ENCODE results near the gene ABHD12B. TPM values are rescaled to one million over a fixed set of nuclear protein-coding genes. Genes with fewer than 3 reads are reported as not detected.

The ABHD12B gene
- total RNA-seq, 2 donors from 2014 or later = 0.83 TPM; not detected in 1

GRCh38 chr14:50837271-50837670 lies 34.6 kb upstream of the ABHD12B start:
- no peak for TF ChIP-seq CTCF (IDR thresholded peaks at IDR 0.05)
- H3K27ac ChIP-seq = no peak overlapping the region
- no peaks in the 10 kb centered on the region for H3K9me3 ChIP-seq
- no peak for DNase-seq (ENCODE audit: low spot score)
- no peaks in the 10 kb centered on the region for H3K36me3 ChIP-seq
- no peak overlapping the region for H3K4me3 ChIP-seq
- no peaks in the 10 kb centered on the region for H3K4me1 ChIP-seq
- H3K27me3 ChIP-seq = no peaks in the 10 kb centered on the region

- no peak for DNase-seq (ENCODE audit: low spot score)
- no peaks in the 10 kb centered on the region for H3K27me3 ChIP-seq
Measured at GRCh38 chr14:50837850-50838470, 33.9 kb upstream of the ABHD12B start.

GRCh38 chr14:50839048-50839447 lies 32.8 kb upstream of the ABHD12B start:
- no peak for DNase-seq (ENCODE audit: low spot score)
- Histone ChIP-seq H3K4me1 (no peaks in the 10 kb centered on the region), H3K4me3 (no peak overlapping the region), H3K9me3 (no peaks in the 10 kb centered on the region), H3K36me3 (no peaks in the 10 kb centered on the region), H3K27ac (no peak overlapping the region), H3K27me3 (no peaks in the 10 kb centered on the region)
- no peak for TF ChIP-seq CTCF (IDR thresholded peaks at IDR 0.05)

More at GRCh38 chr14:50837850-50838470, 33.9 kb upstream of the ABHD12B start:
- H3K9me3 ChIP-seq = no peaks in the 10 kb centered on the region
- H3K4me1 ChIP-seq = no peaks in the 10 kb centered on the region
- H3K4me3 ChIP-seq = no peak overlapping the region
- no peak for TF ChIP-seq CTCF (IDR thresholded peaks at IDR 0.05)
- H3K27ac ChIP-seq = no peak overlapping the region
- H3K36me3 ChIP-seq = no peaks in the 10 kb centered on the region

- no peaks in the 10 kb centered on the region for H3K27me3 ChIP-seq
- H3K27ac ChIP-seq = no peak overlapping the region
- TF ChIP-seq CTCF (IDR thresholded peaks at IDR 0.05) = no peak
- H3K9me3 ChIP-seq = no peaks in the 10 kb centered on the region
- no peaks in the 10 kb centered on the region for H3K36me3 ChIP-seq
- no peak for DNase-seq (ENCODE audit: low spot score)
- H3K4me3 ChIP-seq = no peak overlapping the region
- no peaks in the 10 kb centered on the region for H3K4me1 ChIP-seq
Measured at GRCh38 chr14:50839691-50840090, 32.2 kb upstream of the ABHD12B start.

- Histone ChIP-seq H3K36me3 (no peaks in the 10 kb centered on the region), H3K4me1 (no peaks in the 10 kb centered on the region), H3K9me3 (no peaks in the 10 kb centered on the region), H3K4me3 (no peak overlapping the region), H3K27me3 (no peaks in the 10 kb centered on the region), H3K27ac (no peak overlapping the region)
- no peak for DNase-seq (ENCODE audit: low spot score)
- no peak for TF ChIP-seq CTCF (IDR thresholded peaks at IDR 0.05)
Measured at GRCh38 chr14:50844391-50844790, 27.5 kb upstream of the ABHD12B start.

- H3K27me3 ChIP-seq = no peaks in the 10 kb centered on the region
- no peak overlapping the region for H3K4me3 ChIP-seq
- H3K36me3 ChIP-seq = no peaks in the 10 kb centered on the region
- DNase-seq (ENCODE audit: low spot score) = no peak
- TF ChIP-seq CTCF (IDR thresholded peaks at IDR 0.05) = no peak
- no peaks in the 10 kb centered on the region for H3K9me3 ChIP-seq
- H3K4me1 ChIP-seq = no peaks in the 10 kb centered on the region
- H3K27ac ChIP-seq = no peak overlapping the region
Measured at GRCh38 chr14:50845166-50845565, 26.7 kb upstream of the ABHD12B start.
